ENCODE data around the gene IL34.
"Not testable (repeated sequence)": the region's sequence is repeated elsewhere in the genome, so short reads cannot be mapped to it uniquely, and the experiment has no call there.

Gene IL34

DNA sequence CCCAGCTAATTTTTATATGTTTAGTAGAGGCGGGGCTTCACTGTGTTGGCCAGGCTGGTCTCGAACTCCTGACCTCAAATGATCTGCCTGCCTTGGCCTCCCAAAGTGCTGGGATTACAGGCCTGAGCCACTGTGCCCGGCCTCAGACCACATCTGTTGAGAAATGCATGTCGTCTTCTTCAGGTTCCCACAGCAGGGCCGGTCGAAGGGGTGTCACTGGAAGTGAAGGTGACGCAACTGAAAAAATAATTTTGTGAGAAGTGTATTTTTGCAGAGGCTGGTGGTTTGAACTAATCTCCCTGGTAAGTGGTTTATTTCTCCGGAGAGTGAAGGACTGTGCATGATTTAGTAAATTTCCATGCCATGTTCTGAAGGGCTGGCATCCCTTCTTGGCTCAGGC, 33.4 kb upstream of the IL34 start:
- TF ChIP-seq CTCF (IDR thresholded peaks at IDR 0.05; ENCODE audit: insufficient read depth, low read length, poor library complexity, severe bottlenecking), result no peak
- TF ChIP-seq EZH2phosphoT487 (conservative IDR thresholded peaks at IDR 0.05; ENCODE audit: low read length), result no peak
- Histone ChIP-seq H3K9me3 (ENCODE audit: insufficient read depth, low read length) (no peaks in the 10 kb centered on the region), H2AFZ (ENCODE audit: low read depth, low read length, severe bottlenecking) (no peak overlapping the region)

DNA sequence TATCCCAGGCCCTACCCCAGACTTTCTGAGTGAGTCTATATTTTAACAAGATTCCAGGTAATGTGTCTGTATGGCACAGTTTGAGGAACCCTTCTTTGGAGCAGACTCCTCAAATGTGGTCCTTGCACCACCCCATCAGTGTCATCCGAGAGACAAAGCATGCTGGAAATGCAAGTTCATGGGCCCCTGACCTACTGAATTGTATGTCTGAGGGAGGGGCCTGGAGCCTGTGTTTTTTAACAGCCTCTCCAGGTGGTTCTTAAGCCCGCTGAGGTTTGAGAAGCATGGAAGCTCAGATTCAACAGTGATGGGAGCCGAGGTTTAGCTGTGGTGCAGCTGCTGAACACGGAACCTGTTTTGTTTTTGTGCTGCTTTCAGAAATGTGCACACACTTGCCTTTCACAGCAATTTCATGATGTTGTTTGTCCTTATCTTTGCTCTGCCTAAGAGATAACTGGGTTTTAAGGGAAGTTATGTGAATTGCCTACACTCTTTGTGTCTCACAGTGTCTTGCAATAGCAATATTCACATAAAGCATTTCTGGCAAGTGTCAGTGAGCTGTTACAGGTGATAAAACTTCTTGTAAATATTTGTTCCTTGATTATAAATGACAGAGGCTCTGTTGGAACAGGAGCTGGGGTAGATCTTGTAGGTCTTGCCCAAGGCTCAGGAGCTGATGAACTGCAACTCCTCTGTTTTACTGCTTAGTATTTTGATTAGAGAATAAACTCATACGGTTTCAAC, 32.0 kb upstream of the IL34 start:
- H3K27ac ChIP-seq (ENCODE audit: low read depth, low read length), result no peak overlapping the region
- no peaks in the 10 kb centered on the region for H3K27me3 ChIP-seq (ENCODE audit: low read length)
- H2AFZ ChIP-seq (ENCODE audit: low read depth, low read length, severe bottlenecking), result no peak overlapping the region
- H3K36me3 ChIP-seq (ENCODE audit: low read length), result no peaks in the 10 kb centered on the region
- no peaks in the 10 kb centered on the region for H3K9me2 ChIP-seq (replicated peaks; ENCODE audit: insufficient read depth, low read length)
- H3K9me3 ChIP-seq (ENCODE audit: insufficient read depth, low read length), result no peaks in the 10 kb centered on the region
- no peak for TF ChIP-seq CTCF (IDR thresholded peaks at IDR 0.05; ENCODE audit: insufficient read depth, low read length, poor library complexity, severe bottlenecking)
- no peak for TF ChIP-seq EZH2phosphoT487 (conservative IDR thresholded peaks at IDR 0.05; ENCODE audit: low read length)
- H3K79me2 ChIP-seq (ENCODE audit: insufficient read depth, low read length), result no peaks in the 10 kb centered on the region
- H4K20me1 ChIP-seq (ENCODE audit: low read depth, low read length), result no peaks in the 10 kb centered on the region
- no peaks in the 10 kb centered on the region for H3F3A ChIP-seq (ENCODE audit: insufficient read depth)
- no peak overlapping the region for H3K4me3 ChIP-seq (ENCODE audit: insufficient read depth, low read length, poor library complexity, severe bottlenecking)
- H3K4me2 ChIP-seq (ENCODE audit: low read depth, low read length, poor library complexity, severe bottlenecking), result no peak overlapping the region
- H3K9ac ChIP-seq (ENCODE audit: low read length), result no peak overlapping the region

More for the DNA sequence above, 33.4 kb upstream of the IL34 start:
- Histone ChIP-seq H3K4me2 (ENCODE audit: low read depth, low read length, poor library complexity, severe bottlenecking) (no peak overlapping the region), H3K4me3 (ENCODE audit: insufficient read depth, low read length, poor library complexity, severe bottlenecking) (no peak overlapping the region), H3K79me2 (ENCODE audit: insufficient read depth, low read length) (no peaks in the 10 kb centered on the region), H4K20me1 (ENCODE audit: low read depth, low read length) (no peaks in the 10 kb centered on the region), H3K27ac (ENCODE audit: low read depth, low read length) (no peak overlapping the region), H3K9me2 (replicated peaks; ENCODE audit: insufficient read depth, low read length) (no peaks in the 10 kb centered on the region), H3K9ac (ENCODE audit: low read length) (no peak overlapping the region), H3K36me3 (ENCODE audit: low read length) (no peaks in the 10 kb centered on the region), H3F3A (ENCODE audit: insufficient read depth) (no peaks in the 10 kb centered on the region), H3K27me3 (ENCODE audit: low read length) (no peaks in the 10 kb centered on the region)

DNA sequence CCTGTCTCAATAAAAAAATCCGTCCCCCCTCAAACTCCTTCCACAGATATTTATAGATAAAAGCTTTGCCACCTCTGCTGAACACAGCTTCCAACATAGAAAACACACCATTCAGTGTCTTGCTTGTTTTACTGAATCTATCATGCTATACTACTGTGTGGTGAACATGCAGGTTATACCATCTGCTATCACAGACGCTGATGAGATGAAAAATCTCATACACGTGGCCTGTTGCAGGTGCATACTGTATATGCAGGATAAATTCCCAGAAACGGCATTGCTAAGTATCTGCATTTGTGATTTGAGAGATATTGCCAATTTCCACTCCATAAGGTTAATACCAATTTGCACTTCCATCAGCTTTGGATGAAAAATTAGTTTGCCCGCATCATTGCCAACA, 30.4 kb upstream of the IL34 start:
- no peak overlapping the region for H3K9ac ChIP-seq (ENCODE audit: low read length)
- no peaks in the 10 kb centered on the region for H4K20me1 ChIP-seq (ENCODE audit: low read depth, low read length)
- H3F3A ChIP-seq (ENCODE audit: insufficient read depth), result no peaks in the 10 kb centered on the region
- no peaks in the 10 kb centered on the region for H3K36me3 ChIP-seq (ENCODE audit: low read length)
- TF ChIP-seq EZH2phosphoT487 (conservative IDR thresholded peaks at IDR 0.05; ENCODE audit: low read length) (no peak), CTCF (IDR thresholded peaks at IDR 0.05; ENCODE audit: insufficient read depth, low read length, poor library complexity, severe bottlenecking) (no peak)
- H3K27me3 ChIP-seq (ENCODE audit: low read length), result no peaks in the 10 kb centered on the region
- no peak overlapping the region for H3K27ac ChIP-seq (ENCODE audit: low read depth, low read length)
- H2AFZ ChIP-seq (ENCODE audit: low read depth, low read length, severe bottlenecking), result no peak overlapping the region
- no peaks in the 10 kb centered on the region for H3K9me2 ChIP-seq (replicated peaks; ENCODE audit: insufficient read depth, low read length)
- no peaks in the 10 kb centered on the region for H3K9me3 ChIP-seq (ENCODE audit: insufficient read depth, low read length)
- no peak overlapping the region for H3K4me2 ChIP-seq (ENCODE audit: low read depth, low read length, poor library complexity, severe bottlenecking)
- H3K4me3 ChIP-seq (ENCODE audit: insufficient read depth, low read length, poor library complexity, severe bottlenecking), result no peak overlapping the region
- no peaks in the 10 kb centered on the region for H3K79me2 ChIP-seq (ENCODE audit: insufficient read depth, low read length)

DNA sequence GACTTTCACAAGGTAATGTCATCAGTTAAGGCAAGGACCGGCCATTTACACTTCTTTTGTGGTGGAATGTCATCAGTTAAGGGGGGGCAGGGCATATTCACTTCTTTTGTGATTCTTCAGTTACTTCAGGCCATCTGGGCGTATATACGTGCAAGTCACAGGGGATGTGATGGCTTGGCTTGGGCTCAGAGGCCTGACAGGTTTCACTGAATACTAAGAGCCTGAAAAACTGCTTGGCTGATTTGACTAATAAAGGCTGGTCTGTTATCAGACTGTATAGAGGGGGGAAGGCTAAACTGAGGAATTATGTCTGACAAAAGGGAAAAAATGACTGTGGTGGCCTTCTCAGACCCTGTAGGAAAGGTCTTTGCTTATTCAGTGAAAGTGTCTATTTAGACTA, 24.5 kb upstream of the IL34 start:
- not testable (repeated sequence) for H3K4me2 ChIP-seq (ENCODE audit: low read depth, low read length, poor library complexity, severe bottlenecking); H3K4me3 ChIP-seq (ENCODE audit: insufficient read depth, low read length, poor library complexity, severe bottlenecking); H3K9ac ChIP-seq (ENCODE audit: low read length); H3K9me3 ChIP-seq (ENCODE audit: insufficient read depth, low read length); H2AFZ ChIP-seq (ENCODE audit: low read depth, low read length, severe bottlenecking); H4K20me1 ChIP-seq (ENCODE audit: low read depth, low read length); H3K27ac ChIP-seq (ENCODE audit: low read depth, low read length); H3K79me2 ChIP-seq (ENCODE audit: insufficient read depth, low read length); H3F3A ChIP-seq (ENCODE audit: insufficient read depth); H3K27me3 ChIP-seq (ENCODE audit: low read length); H3K36me3 ChIP-seq (ENCODE audit: low read length); H3K9me2 ChIP-seq (replicated peaks; ENCODE audit: insufficient read depth, low read length)

Data from SU-DHL-6 (cell line).